HG02970 (cell line): Measurements from ENCODE around the gene GSPT1.
"Not testable (repeated sequence)": the region's sequence is repeated elsewhere in the genome, so short reads cannot be mapped to it uniquely, and the experiment has no call there.

Experiments
- ATAC-seq: cut with Tn5 transposase; IDR thresholded peaks from one replicate; pipeline ENCODE4 v1.9.1; 2021; ENCODE audit warnings: mild to moderate bottlenecking, moderate library complexity, moderate number of reproducible peaks; ENCODE audit not compliant: unreplicated experiment, low FRiP score

Gene GSPT1

DNA sequence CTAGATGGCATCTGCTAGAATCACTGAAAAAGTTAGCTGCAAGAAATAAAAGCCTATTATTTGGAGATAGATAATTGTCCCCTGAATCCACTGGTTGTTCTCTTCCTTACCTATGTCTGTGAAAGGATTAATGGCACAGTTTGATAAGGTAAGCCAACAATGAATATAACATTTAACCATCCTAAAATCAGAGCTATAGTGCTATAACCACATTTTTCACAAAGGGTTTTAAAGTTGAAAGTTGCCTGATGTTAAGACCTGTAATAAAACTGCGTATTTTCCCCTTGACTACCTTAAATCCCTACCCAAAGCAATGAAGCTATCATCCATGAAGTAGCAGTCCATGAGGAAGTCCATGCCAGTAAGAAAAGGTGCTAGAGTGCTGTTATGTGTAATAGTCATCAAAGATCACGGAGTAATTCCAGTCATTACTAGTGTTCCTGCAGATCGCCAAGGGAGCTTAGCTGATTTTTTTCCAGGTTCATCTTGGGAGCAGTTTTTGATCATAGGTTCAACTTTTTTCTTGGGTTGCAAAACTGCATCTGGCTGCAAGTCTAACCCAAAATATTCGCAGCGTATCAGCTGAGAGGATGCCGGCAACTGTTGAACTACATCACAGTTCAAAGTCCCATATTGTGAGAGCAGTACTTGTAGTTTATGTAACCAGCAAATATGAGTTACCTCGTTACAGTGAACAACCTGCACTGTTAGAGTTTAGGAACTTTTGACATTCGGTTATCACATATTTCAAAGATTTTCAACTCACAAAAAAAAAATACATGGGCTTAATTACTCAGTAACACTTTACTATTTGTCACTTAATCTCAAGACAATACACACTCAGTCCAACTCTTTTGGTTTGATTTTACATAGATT lies 46.2 kb downstream of the GSPT1 start:
- ATAC-seq: no peak

DNA sequence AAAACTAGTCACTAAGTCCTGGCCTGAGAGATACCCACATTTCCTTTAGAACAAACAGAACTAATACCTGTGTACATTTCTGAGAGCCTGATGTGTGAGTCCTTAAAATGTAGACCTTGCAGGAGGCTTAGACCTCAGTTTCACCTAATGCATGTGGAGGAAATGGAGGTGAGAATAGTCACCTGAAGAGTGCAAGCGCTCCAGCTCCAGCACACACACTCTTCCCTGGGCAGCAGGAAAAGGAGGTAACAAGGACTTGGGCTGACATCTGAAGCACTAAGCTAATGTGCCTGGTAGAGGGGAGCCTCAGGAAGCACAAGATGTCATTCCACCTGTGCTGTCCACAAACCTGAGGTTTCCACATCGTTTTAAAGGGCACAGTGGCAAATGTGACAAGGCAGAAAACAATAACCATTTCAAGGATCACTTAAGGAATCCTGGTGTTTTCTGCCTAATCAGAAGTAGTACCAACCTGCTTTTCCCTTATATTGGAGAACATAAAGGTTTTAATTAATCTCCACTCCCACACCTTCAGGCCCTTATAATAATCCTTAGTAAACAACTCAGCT lies 47.3 kb downstream of the GSPT1 start:
- no peak for ATAC-seq

- no peak for ATAC-seq
Observed at GRCh38 chr16:11862489-11862888, 53.3 kb downstream of the GSPT1 start.

GRCh38 chr16:11857161-11857560 lies 58.6 kb downstream of the GSPT1 start:
- ATAC-seq: no peak

- ATAC-seq: no peak
Observed at GRCh38 chr16:11852092-11852809, 63.5 kb downstream of the GSPT1 start.

DNA sequence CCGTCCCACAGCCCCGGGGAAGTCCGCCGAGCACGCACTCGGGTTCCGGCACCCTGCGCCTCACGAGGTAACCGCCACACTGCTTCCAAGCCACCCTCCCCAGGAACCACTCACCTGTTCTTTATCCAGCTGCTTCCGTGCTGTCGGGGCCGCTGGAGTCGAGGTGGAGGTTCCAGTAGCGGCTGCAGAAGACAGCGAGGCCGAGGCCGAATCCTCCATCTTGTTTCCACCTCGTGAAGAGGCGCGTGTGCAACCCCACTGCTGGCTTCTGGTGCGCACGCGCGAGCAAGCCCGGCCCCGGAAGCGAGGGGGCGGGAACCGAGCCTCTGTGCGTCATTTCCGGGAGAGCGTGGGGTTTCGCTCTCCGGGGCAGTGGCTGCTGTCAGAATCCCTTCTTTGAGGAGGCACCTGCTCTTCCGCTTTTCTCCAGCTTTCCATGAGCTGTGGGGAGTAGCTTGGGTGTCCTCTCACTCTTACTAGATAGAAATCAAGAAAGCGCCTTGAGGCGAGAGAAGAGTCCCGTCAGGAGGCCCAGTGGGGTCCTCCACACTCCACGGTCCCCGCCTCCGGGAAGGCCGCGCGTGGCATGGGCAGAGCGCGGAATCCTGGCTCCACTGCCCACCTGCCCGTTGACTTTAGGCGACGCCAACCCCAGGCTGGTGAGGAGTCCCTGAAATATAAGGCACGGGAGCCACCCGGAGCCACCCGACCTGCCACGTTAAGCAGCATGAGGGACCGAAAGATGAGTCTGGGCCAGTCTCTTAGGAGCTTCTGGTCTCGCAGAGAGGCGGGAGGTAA lies 64.3 kb downstream of the GSPT1 start, which contains the start of gene RSL1D1:
Gene RSL1D1 (minus strand): TSS at position 249 of the 798 bp plus-strand sequence. CDS start 30 bp downstream, at position 219.
- ATAC-seq: peak; percentile 91

- no peak for ATAC-seq
Observed at GRCh38 chr16:11848842-11849241, 66.9 kb downstream of the GSPT1 start.

DNA sequence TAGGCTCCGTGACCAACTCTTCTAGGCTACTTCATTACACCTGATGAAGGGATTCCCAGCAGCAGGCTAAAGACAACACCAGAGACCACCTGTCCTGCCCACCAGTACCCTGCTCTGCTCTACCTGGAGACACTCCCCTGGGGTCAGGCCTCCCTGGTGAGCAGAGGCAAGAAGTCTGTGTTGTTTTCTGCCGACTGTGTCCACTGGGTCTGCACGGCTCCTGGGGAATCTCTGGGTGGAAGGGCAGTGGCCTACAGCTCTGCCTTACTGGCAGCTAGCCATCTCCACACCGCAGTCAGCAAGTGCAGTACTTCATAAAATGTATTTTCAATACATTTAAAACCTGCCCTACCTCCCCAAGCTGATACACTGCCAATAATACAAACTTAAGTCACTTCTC lies 71.3 kb downstream of the GSPT1 start:
- ATAC-seq: no peak

DNA sequence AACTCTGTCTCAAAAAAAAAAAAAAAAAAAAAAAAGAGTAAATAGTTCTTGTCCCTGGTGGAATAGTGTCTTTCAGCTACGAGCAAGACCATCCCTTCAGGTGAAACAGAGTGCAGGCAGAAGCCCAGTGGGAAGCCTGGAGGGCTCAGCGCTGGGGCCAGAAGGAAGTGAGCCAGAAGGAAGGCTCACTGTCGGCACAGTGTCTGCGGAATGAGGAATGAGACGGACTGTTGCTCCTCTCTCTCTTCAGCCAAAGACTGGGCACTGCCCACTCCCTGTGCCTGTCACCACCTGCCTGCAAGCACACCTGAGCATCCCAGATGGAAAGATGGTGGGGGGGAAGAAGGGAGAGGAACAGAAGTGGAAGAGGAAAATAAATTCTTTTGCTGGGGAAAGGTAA lies 71.9 kb downstream of the GSPT1 start:
- no peak for ATAC-seq

DNA sequence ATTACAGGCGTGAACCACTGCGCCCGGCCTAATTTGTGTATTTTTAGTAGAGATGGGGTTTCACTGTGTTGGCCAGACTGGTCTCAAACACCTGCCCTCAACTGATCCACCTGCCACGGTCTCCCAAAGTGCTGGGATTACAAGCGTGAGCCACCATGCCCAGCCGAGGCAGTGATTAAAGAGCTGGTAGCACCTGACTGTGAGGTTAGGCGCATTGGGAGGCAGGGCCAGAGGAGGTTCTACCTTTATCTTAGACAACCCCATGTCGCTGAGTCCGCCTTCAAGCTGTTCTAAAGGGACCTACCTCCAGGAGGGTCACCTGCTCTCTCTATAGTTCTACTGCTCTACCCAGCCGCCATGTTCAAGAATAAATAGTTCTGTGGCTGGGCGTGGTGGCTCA lies 72.5 kb downstream of the GSPT1 start:
- no peak for ATAC-seq

GRCh38 chr16:11841026-11841425 lies 74.7 kb downstream of the GSPT1 start:
- no peak for ATAC-seq

GRCh38 chr16:11836650-11837244 lies 79.0 kb downstream of the GSPT1 start:
- no peak for ATAC-seq

DNA sequence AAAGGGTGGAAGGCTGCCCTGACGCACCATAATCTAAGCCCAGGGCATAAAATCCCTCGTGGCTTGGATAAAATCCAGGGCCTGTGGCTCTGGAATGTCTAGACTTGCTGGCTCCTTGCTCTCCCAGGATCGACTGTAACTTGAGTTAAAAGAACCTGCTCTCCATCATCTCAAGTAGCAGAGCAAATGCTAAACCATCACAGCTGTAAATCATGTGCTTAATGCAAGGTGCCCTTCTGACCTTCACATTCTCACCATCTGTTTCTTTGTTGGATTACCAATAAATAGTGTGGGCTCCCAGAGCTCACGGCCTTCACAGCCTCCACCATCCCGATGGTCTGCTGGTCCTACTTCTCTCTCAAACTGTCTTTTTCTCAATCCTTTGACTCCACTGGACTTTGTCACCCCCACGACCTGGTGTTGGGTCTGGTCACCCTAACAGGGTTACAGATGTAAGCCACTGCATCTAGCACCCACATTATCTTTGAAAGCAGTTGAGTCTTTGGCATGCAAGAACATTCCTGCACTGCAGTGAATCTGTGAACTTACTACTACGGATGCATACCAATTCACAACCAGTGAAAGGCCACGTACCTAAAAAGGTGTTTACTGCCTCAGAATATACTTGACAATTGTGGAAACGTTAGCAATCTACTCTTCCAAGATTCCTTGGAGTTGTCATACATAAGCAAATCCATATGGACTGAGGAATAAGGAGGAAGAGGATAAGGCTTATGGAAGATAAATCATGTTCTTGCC lies 79.7 kb downstream of the GSPT1 start:
- no peak for ATAC-seq

DNA sequence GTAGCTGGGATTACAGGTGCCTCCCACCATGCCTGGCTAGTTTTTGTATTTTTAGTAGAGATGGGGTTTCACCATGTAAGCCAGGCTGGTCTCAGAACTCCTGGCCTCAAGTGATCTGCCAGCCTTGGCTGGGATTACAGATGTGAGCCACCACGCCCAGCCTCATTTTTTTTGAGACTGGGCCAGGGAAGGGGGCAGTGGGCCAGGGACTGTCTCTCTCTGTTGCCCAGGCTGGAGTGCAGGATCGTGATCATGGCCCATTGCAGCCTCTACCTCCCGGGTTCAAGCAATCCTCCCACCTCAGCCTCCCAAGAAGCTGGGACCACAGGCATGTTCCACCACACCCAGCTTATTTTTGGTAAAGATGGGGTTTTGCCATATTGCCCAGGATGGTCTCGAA lies 80.4 kb downstream of the GSPT1 start:
- ATAC-seq: no peak

DNA sequence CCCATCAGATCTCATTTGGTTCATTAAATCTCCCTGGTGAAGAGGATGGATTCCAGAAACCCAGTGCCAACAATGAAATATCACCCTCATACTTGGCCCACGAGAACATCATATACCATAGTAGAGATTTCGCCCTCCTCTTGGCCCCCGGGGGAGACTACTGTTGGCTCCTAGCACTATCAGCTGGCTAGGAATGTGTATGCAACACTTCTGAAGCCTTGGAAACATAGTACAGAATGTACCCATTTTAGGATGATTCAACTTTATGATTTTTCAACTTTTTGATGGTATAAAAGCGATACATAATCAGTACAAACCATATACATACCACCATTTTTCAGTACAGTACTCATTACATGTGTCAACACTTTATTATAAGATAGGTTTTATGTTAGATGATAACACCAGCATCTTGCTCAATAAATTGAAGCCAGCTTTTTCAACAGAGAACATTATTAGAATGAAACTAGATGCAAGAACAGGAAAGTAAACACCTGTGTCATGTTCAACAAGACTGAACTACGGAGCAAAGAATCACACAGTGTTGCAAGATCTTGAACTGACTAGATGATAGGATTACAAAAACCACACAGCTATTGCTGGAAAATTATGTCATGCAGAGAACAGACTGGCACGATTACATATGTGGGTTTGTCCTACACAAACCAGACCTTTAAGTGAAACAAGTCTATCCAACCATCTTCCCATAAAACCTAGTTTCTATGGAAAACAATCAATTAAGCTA lies 81.6 kb downstream of the GSPT1 start:
- ATAC-seq: no peak

GRCh38 chr16:11828696-11829095 lies 87.1 kb downstream of the GSPT1 start:
- ATAC-seq: no peak

GRCh38 chr16:11825520-11826165 lies 90.1 kb downstream of the GSPT1 start:
- ATAC-seq: not testable (repeated sequence)

GRCh38 chr16:11824362-11824761 lies 91.4 kb downstream of the GSPT1 start:
- no peak for ATAC-seq
